AG09319 (cell line): ENCODE data around the gene MGAT3.
A peak's percentile ranks its signal among the peaks of the same experiment; 100 is the strongest.

Source experiments
- DNase-seq: peaks from one replicate; pipeline ENCODE4 v3.0.0-alpha.2; 2010; ENCODE audit warnings: low read depth; ENCODE audit errors: extremely low read depth
- TF ChIP-seq, protein P1 (sequence below): IDR thresholded peaks from 2 replicates; pipeline ENCODE4 v1.5.1; 2011; ENCODE audit warnings: low read depth, mild to moderate bottlenecking, inconsistent platforms, low read length, moderate library complexity

The MGAT3 gene

DNA sequence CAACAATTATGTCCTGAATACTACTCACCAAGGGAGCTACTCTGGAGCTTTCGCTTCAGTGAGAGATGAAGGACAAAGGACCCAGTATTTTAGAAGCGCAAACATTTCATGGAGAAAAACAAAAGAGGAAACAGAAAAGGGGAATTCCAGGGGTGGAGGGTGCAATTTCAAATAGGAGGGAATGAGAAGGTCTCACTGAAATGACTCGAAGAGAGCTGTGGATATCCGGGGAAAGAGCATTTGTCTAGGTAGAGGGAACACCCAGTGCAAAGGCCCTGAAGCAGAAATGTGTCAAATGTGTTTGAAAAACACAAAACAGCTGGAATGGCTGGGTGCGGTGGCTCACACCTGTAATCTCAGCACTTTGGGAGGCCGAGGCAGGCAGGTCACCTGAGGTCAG, 73.3 kb downstream of the MGAT3 start:
- TF ChIP-seq, protein P1, sequence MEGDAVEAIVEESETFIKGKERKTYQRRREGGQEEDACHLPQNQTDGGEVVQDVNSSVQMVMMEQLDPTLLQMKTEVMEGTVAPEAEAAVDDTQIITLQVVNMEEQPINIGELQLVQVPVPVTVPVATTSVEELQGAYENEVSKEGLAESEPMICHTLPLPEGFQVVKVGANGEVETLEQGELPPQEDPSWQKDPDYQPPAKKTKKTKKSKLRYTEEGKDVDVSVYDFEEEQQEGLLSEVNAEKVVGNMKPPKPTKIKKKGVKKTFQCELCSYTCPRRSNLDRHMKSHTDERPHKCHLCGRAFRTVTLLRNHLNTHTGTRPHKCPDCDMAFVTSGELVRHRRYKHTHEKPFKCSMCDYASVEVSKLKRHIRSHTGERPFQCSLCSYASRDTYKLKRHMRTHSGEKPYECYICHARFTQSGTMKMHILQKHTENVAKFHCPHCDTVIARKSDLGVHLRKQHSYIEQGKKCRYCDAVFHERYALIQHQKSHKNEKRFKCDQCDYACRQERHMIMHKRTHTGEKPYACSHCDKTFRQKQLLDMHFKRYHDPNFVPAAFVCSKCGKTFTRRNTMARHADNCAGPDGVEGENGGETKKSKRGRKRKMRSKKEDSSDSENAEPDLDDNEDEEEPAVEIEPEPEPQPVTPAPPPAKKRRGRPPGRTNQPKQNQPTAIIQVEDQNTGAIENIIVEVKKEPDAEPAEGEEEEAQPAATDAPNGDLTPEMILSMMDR = no peak
- DNase-seq = no peak

DNA sequence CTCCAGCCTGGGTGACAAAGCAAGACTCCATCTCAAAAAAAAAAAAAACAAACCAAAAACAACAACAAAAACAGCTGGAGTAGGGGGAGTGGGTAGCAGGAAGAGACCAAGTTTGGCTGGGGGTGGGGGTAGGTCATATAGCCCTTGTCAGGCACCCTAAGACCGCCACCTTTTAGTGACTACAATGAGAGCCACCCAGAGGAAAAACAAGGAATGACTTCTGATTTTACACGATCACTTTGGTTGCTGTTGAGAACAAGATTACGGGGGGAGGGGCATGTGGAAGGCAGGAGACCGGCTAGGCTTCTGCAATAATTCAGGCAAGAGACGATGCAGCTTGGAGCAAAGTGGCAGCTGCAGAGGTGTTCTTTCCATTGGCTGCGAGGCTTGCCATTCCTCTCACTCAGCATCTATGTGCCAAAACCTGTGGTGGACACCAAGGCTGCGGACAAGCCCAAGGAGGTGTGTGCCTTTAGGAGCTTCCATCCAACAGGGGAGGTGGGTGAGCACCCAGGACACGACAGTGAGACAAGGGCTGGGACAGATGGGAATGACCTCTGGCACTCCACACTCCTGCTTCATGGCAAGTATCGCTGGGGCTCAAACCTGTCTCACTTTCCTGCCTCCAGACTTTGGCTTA, 74.0 kb downstream of the MGAT3 start:
- TF ChIP-seq, protein P1 = peak; percentile 12
- DNase-seq = no peak

DNA sequence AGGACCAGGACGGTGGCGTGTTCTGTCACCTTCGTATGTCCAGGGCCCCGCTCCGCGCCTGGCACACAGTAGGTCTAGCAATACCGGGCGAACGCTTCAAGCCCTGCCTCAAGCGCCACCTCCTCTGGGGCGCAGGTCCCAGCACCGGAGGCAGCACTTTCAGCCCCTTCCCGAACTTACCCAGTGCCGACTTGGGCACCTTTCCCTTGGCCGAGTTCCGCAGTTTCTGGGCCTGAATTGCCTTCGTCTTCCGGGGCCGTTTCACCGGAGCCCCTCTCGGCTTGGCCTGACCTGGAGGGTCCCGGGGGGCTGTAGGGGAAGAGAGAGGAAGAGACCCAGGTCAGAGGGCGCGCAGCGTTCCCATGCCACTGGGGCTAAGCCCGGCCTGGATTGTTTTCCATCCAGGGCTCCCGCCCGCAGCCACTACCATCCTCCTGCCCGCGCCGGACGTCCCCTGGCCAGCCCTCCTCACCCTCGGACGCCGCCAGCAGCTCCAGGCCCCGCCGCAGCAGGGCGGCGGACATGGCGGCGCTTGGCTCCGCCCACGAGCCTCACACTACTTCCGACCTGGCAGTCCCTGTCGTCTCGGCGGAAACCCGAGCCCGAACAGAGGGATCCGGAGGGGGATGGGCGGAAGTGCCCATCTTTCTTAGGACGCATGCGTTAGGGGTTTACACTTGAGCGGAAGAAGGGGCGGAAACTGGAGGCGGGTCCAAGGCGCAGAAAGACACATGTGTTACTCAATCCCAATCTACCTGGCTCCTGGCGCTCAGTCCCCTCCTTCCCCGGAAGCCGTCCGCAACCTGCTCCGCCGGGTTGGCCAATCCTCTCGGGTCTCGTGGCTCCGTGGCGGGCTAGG, 75.6 kb downstream of the MGAT3 start, which contains the start of gene RPS19BP1:
RPS19BP1 (minus strand) TSS at position 534 of the 859 bp plus-strand sequence; CDS start at position 524, 10 bp downstream.
- peak; percentile 98 for DNase-seq
- TF ChIP-seq, protein P1 = no peak

DNA sequence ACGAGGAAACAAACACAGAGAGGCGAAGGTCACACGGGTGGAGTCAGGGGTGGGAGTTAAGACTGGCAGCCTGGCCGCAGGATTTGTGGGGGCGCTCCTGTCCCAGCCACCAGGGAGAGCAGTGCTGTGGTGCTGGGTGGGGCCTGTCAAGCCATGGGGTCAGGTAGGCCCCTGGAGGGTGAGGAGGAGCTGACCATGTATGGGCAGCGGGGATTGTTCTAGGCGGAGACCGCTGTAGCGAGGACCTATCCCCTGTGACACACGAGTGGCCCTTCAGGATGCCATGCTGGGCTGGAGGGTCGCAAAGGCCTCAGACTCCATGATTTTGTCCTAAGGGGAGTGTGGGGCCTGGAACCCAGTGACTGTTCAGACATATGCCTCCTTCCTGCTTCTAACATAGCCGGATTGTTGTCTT, 77.3 kb downstream of the MGAT3 start:
- TF ChIP-seq, protein P1 = peak; percentile 1

DNA sequence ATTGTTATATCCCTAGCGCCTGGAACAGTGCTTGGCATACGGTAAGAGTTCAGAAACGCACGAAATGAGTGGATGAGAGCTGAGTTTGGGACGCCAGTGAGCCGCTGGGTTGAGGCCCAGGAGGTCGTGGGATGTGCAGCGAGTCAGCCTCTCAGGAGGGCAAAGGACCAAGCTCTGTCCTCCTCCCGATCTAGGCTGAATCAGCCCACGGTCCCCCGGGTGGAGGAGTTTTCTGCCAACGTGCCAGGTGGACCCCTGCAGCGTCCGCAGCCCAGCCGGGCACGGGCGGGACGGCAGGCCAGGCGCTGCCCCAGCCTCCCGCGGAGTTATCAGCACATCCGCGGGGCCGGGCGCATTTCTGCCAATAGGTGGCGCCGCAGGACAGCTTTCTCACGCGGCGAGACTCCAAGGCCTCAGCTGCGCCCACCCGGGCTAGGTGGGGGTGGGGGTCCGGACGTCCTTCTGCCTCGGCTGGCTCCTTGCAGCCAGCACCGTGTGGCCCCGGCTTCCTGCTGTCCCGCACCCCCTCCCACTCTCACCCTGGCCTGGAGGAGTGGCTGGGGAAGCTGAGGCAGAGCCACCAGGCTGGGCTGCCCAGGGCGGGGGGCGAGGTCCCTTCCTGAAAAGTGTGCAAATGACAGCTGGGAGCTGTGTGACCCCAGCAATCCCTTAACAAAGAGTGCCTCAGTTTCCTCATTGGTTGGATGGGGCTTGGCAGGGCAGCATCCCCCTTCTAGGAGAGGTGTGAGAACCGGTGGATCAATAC, 78.0 kb downstream of the MGAT3 start:
- no peak for DNase-seq
- TF ChIP-seq, protein P1 = peak; percentile 80

More for the DNA sequence above, 77.3 kb downstream of the MGAT3 start:
- no peak for DNase-seq

DNA sequence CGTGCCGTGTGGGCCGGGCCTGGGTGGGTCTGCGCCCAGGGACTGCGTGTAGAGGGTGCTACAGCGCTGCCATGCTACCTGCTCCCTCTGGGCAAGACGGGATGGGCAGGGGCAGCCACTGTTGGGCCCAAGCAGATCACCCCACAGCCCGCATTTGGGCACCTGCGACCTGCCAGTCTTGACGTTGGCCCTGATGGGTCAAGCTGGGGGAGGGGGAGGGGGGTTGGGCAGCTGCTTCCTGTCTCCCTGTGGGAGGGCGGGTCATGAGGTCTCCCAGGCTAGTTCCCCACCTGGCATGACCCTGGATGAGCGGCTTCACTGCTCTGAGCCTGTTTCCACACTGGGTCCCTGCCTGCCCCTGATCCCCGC, 78.5 kb downstream of the MGAT3 start:
- TF ChIP-seq, protein P1 = no peak
- DNase-seq = no peak
